GM23248 (cell line): ENCODE results near the gene RAB17. TPM values are rescaled to one million over a fixed set of nuclear protein-coding genes. Genes with fewer than 3 reads are reported as not detected.

Experiments
- DNase-seq: peaks from one replicate; pipeline ENCODE4 v3.0.0-alpha.2; 2015
- H2AFZ ChIP-seq: fragments of 200-600 bp; sonication (generic); 2 replicates; pipeline ENCODE4 v1.6.1; 2016; ENCODE audit warnings: antibody characterized with exemption
- H3F3A ChIP-seq: fragments of 200-600 bp; sonication (generic); 2 replicates; pipeline ENCODE4 v1.6.1; 2016; ENCODE audit warnings: mild to moderate bottlenecking, antibody characterized with exemption, mixed run types; ENCODE audit not compliant: insufficient read depth
- H3K27ac ChIP-seq: fragments of 200-600 bp; sonication (generic); 2 replicates; pipeline ENCODE4 v1.5.1; 2016; ENCODE audit warnings: mild to moderate bottlenecking
- H3K27me3 ChIP-seq: fragments of 200-600 bp; sonication (generic); replicated peaks from 2 replicates; pipeline ENCODE4 v1.6.1; 2016; ENCODE audit warnings: mild to moderate bottlenecking; ENCODE audit not compliant: insufficient read depth
- H3K36me3 ChIP-seq: fragments of 200-600 bp; sonication (generic); 2 replicates; pipeline ENCODE4 v1.6.1; 2016; ENCODE audit warnings: low read depth, mild to moderate bottlenecking
- H3K4me1 ChIP-seq: fragments of 200-600 bp; sonication (generic); 2 replicates; pipeline ENCODE4 v1.6.1; 2016; ENCODE audit warnings: mild to moderate bottlenecking; ENCODE audit not compliant: insufficient read depth
- H3K4me2 ChIP-seq: fragments of 200-600 bp; sonication (generic); one replicate; pipeline ENCODE4 v1.6.1; 2016; ENCODE audit warnings: mild to moderate bottlenecking; ENCODE audit not compliant: unreplicated experiment
- H3K4me3 ChIP-seq: fragments of 200-600 bp; sonication (generic); 2 replicates; pipeline ENCODE4 v1.5.1; 2016; ENCODE audit warnings: mild to moderate bottlenecking
- H3K79me2 ChIP-seq: fragments of 200-600 bp; sonication (generic); 2 replicates; pipeline ENCODE4 v1.6.1; 2016; ENCODE audit warnings: mild to moderate bottlenecking; ENCODE audit not compliant: insufficient read depth
- H3K9ac ChIP-seq: fragments of 200-600 bp; sonication (generic); 2 replicates; pipeline ENCODE4 v1.6.1; 2016; ENCODE audit warnings: mild to moderate bottlenecking
- H3K9me2 ChIP-seq: fragments of 200-600 bp; sonication (generic); 2 replicates; pipeline ENCODE4 v1.6.1; 2016; ENCODE audit warnings: mixed run types, mild to moderate bottlenecking, moderate library complexity; ENCODE audit not compliant: insufficient read depth
- H3K9me3 ChIP-seq: fragments of 200-600 bp; sonication (generic); one replicate; pipeline ENCODE4 v1.6.1; 2017; ENCODE audit warnings: low read depth
- H4K20me1 ChIP-seq: fragments of 200-600 bp; sonication (generic); 2 replicates; pipeline ENCODE4 v1.6.0; 2016; ENCODE audit not compliant: insufficient read depth
- EZH2 ChIP-seq: fragments of 200-600 bp; sonication (generic); IDR thresholded peaks from 2 replicates; pipeline ENCODE4 v1.6.1; 2018; ENCODE audit warnings: antibody characterized with exemption, mild to moderate bottlenecking; ENCODE audit not compliant: insufficient read depth, poor library complexity, severe bottlenecking
- EZH2phosphoT487 ChIP-seq: fragments of 200-600 bp; sonication (generic); IDR thresholded peaks from 2 replicates; pipeline ENCODE4 v1.6.1; 2018; ENCODE audit warnings: antibody characterized with exemption, moderate library complexity, mild to moderate bottlenecking, low read depth; ENCODE audit not compliant: insufficient read depth
- WGBS, 2 experiments: methylation state at CpG; one replicate each; pipeline ENCODE4 v1.1.6; 2015 to 2017; ENCODE audit warnings: low lambda C conversion rate in 2 of 2, low coverage in 1 of 2; ENCODE audit errors: missing lambda C conversion rate in 2 of 2; 5-methylcytosine and 5-hydroxymethylcytosine counted together
- in situ Hi-C: fragments of 300-500 bp; cut with MboI; formaldehyde crosslinking; loops from 2 replicates; pipeline ENCODE4 v1.15.0; 2020
- polyA plus RNA-seq: library from polyadenylated mRNA; unstranded; fragments of >200 nt; fragmentation: Nextera tagmentation; extraction: Ambion mirVana; gene quantifications from 2 replicates; pipeline ENCODE4 v1.2.1, GENCODE V29; 2016
- total RNA-seq: library from RNA; depleted of rRNA; stranded (reverse); fragments of >200 nt; shearing (Covaris generic); gene quantifications from 2 replicates; pipeline ENCODE4 v1.2.3, GENCODE V29; 2014

RAB17 gene
- total and polyA plus RNA-seq, 2 experiments from 2014 or later, result 1.7 TPM; not detected in 1

- 0 out of 2 replicates have a peak, but pooled peaks cover 5% of the 10 kb centered on the region for H3K4me1 ChIP-seq
- no peaks in the 10 kb centered on the region for H3F3A ChIP-seq
- no peaks in the 10 kb centered on the region for H3K79me2 ChIP-seq
- no peaks in the 10 kb centered on the region for H3K9me3 ChIP-seq
- in situ Hi-C loops, result no loop called here
- H3K27ac ChIP-seq, result no peak overlapping the region
- H3K4me3 ChIP-seq, result no peak overlapping the region
- no peak for TF ChIP-seq EZH2
- TF ChIP-seq EZH2phosphoT487, result no peak
- no peak overlapping the region for H3K9ac ChIP-seq
- no peaks in the 10 kb centered on the region for H3K27me3 ChIP-seq
- H2AFZ ChIP-seq, result no peak overlapping the region
- H3K36me3 ChIP-seq, result no peaks in the 10 kb centered on the region
- H4K20me1 ChIP-seq, result no peaks in the 10 kb centered on the region
- DNase-seq, result peak; percentile 70
- H3K9me2 ChIP-seq, result no peaks in the 10 kb centered on the region
- 39 to 40% methylated on average over 5 to 6 of the region's 6 CpGs for WGBS, 2 experiments
- H3K4me2 ChIP-seq, result no peak overlapping the region
These were observed 49.7 kb downstream of the RAB17 start for GRCh38 chr2:237540823-237541222.

GRCh38 chr2:237540223-237540775, 50.2 kb downstream of the RAB17 start:
- H3K4me1 ChIP-seq, result 0 out of 2 replicates have a peak, but pooled peaks cover 5% of the 10 kb centered on the region
- no peaks in the 10 kb centered on the region for H3K79me2 ChIP-seq
- no peak overlapping the region for H2AFZ ChIP-seq
- no peak overlapping the region for H3K27ac ChIP-seq
- H3K9ac ChIP-seq, result no peak overlapping the region
- H3F3A ChIP-seq, result no peaks in the 10 kb centered on the region
- no peaks in the 10 kb centered on the region for H3K9me2 ChIP-seq
- H3K36me3 ChIP-seq, result no peaks in the 10 kb centered on the region
- no peak for DNase-seq
- H3K4me2 ChIP-seq, result no peak overlapping the region
- in situ Hi-C loops, result no loop called here
- 79% methylated on average over 10 to 13 of the region's 13 CpGs for WGBS, 2 experiments
- TF ChIP-seq EZH2 (no peak), EZH2phosphoT487 (no peak)
- no peaks in the 10 kb centered on the region for H3K27me3 ChIP-seq
- H4K20me1 ChIP-seq, result no peaks in the 10 kb centered on the region
- H3K4me3 ChIP-seq, result no peak overlapping the region
- no peaks in the 10 kb centered on the region for H3K9me3 ChIP-seq

GRCh38 chr2:237539681-237540080, 50.9 kb downstream of the RAB17 start:
- Histone ChIP-seq H4K20me1 (no peaks in the 10 kb centered on the region), H3K79me2 (no peaks in the 10 kb centered on the region), H3K9me3 (no peaks in the 10 kb centered on the region), H3K4me2 (no peak overlapping the region), H3K4me3 (no peak overlapping the region), H3K4me1 (0 out of 2 replicates have a peak, but pooled peaks cover 5% of the 10 kb centered on the region), H3K27me3 (no peaks in the 10 kb centered on the region), H3K27ac (no peak overlapping the region), H3K9me2 (no peaks in the 10 kb centered on the region), H2AFZ (no peak overlapping the region), H3F3A (no peaks in the 10 kb centered on the region), H3K9ac (no peak overlapping the region), H3K36me3 (no peaks in the 10 kb centered on the region)
- in situ Hi-C loops, result no loop called here
- no peak for TF ChIP-seq EZH2
- TF ChIP-seq EZH2phosphoT487, result no peak
- 64 to 67% methylated on average over 6 of the region's 6 CpGs for WGBS, 2 experiments
- no peak for DNase-seq

- Histone ChIP-seq H2AFZ (no peak overlapping the region), H3K4me1 (peaks cover 10% of the 10 kb centered on the region; the same call in 1 of the 2 replicates), H3K27me3 (no peaks in the 10 kb centered on the region), H3K4me3 (no peak overlapping the region), H3K9me3 (no peaks in the 10 kb centered on the region), H3K4me2 (no peak overlapping the region), H3K27ac (no peak overlapping the region), H3K9me2 (no peaks in the 10 kb centered on the region), H3K79me2 (no peaks in the 10 kb centered on the region), H3K36me3 (no peaks in the 10 kb centered on the region), H4K20me1 (no peaks in the 10 kb centered on the region), H3K9ac (no peak overlapping the region), H3F3A (peaks cover 4% of the 10 kb centered on the region)
- in situ Hi-C loops, result no loop called here
- TF ChIP-seq EZH2phosphoT487 (no peak), EZH2 (no peak)
- no peak for DNase-seq
- WGBS, 2 experiments, result 92 to 96% methylated on average over 14 to 18 of the region's 18 CpGs
These were observed 51.6 kb downstream of the RAB17 start for GRCh38 chr2:237538901-237539300.
